ENCODE measurements around the gene TEKT1.

- TF ChIP-seq CTCF (IDR thresholded peaks at IDR 0.05) (no peak), POLR2A (IDR thresholded peaks at IDR 0.05) (no peak)
Observed at GRCh38 chr17:6757747-6758146, 73.8 kb downstream of the TEKT1 start.

Measured in lower leg skin (tissue), 3 donors.